Keratinocyte (primary cell): Measurements from ENCODE around the gene PRXL2B. TPM values are rescaled to one million over a fixed set of nuclear protein-coding genes. Genes with fewer than 3 reads are reported as not detected.

Experiments
- DNase-seq: peaks from one replicate; pipeline ENCODE4 v3.0.0-alpha.2; 2011; ENCODE audit warnings: low read depth, missing footprints, low spot score
- FAIRE-seq: peaks from 2 replicates; lab custom pipeline; 2011; peaks lifted over from hg19 to GRCh38; lab: Jason Lieb, UNC
- H2AFZ ChIP-seq: 2 replicates; pipeline ENCODE4 v1.6.0; 2012; ENCODE audit warnings: low read length, control low read depth, inconsistent platforms; ENCODE audit not compliant: control insufficient read depth
- H3K27ac ChIP-seq: 2 replicates; pipeline ENCODE4 v1.5.1; 2011; ENCODE audit warnings: low read length; ENCODE audit not compliant: control insufficient read depth, insufficient read depth
- H3K27me3 ChIP-seq: 3 replicates; pipeline ENCODE4 v1.6.0; 2011; ENCODE audit warnings: low read length; ENCODE audit not compliant: control insufficient read depth, insufficient read depth; ENCODE audit errors: extremely low read depth
- H3K36me3 ChIP-seq, 2 experiments: 2 replicates in 1 of 2; 3 replicates in 1 of 2; pipeline ENCODE4 v1.5.1; 2011; ENCODE audit warnings: low read length in 2 of 2, mild to moderate bottlenecking in 1 of 2; ENCODE audit not compliant: control insufficient read depth in 2 of 2, insufficient read depth in 2 of 2; ENCODE audit errors: extremely low read depth in 1 of 2
- H3K4me1 ChIP-seq: 3 replicates; pipeline ENCODE4 v1.5.1; 2011; ENCODE audit warnings: low read length; ENCODE audit not compliant: control insufficient read depth, insufficient read depth; ENCODE audit errors: extremely low read depth
- H3K4me2 ChIP-seq: 3 replicates; pipeline ENCODE4 v1.6.0; 2011; ENCODE audit warnings: low read depth, low read length; ENCODE audit not compliant: control insufficient read depth, insufficient read depth; ENCODE audit errors: extremely low read depth
- H3K4me3 ChIP-seq, 3 experiments: fragments of 200-600 bp in 1 of 3; sonication (generic) in 1 of 3; 2 replicates in 2 of 3; 3 replicates in 1 of 3; pipeline ENCODE4 v1.5.1; 2011 to 2016; ENCODE audit warnings: low read length in 3 of 3, mild to moderate bottlenecking in 3 of 3, control low read depth in 2 of 3, inconsistent platforms in 1 of 3, low read depth in 1 of 3, mixed read lengths in 1 of 3, mixed run types in 1 of 3, moderate library complexity in 1 of 3; ENCODE audit not compliant: control insufficient read depth in 2 of 3, insufficient read depth in 2 of 3; ENCODE audit errors: extremely low read depth in 1 of 3
- H3K79me2 ChIP-seq: 2 replicates; pipeline ENCODE4 v1.6.0; 2012; ENCODE audit warnings: low read length; ENCODE audit not compliant: control insufficient read depth, insufficient read depth
- H3K9ac ChIP-seq: 3 replicates; pipeline ENCODE4 v1.6.0; 2011; ENCODE audit warnings: low read length; ENCODE audit not compliant: control insufficient read depth, insufficient read depth; ENCODE audit errors: extremely low read depth
- H3K9me1 ChIP-seq: 3 replicates; pipeline ENCODE4 v1.6.0; 2011; ENCODE audit warnings: low read length; ENCODE audit not compliant: control insufficient read depth, insufficient read depth; ENCODE audit errors: extremely low read depth
- H3K9me3 ChIP-seq: 2 replicates; pipeline ENCODE4 v1.5.1; 2012; ENCODE audit warnings: low read depth, low read length; ENCODE audit not compliant: control insufficient read depth
- H4K20me1 ChIP-seq: 3 replicates; pipeline ENCODE4 v1.6.0; 2011; ENCODE audit warnings: low read length; ENCODE audit not compliant: control insufficient read depth, insufficient read depth; ENCODE audit errors: extremely low read depth
- CTCF ChIP-seq, 3 experiments: IDR thresholded peaks in 1 of 3; conservative IDR thresholded peaks in 1 of 3; optimal IDR thresholded peaks in 1 of 3; 2 replicates in 2 of 3; 3 replicates in 1 of 3; pipeline versions ENCODE3 to v1.5.1; 2011; ENCODE audit warnings: low read length in 3 of 3, mild to moderate bottlenecking in 3 of 3, moderate library complexity in 2 of 3, control low read depth in 1 of 3, inconsistent platforms in 1 of 3; ENCODE audit not compliant: insufficient read depth in 2 of 3; ENCODE audit errors: extremely low read depth in 1 of 3
- EZH2 ChIP-seq: IDR thresholded peaks from one replicate; pipeline ENCODE4 v1.6.1; 2012; ENCODE audit warnings: inconsistent platforms, mild to moderate bottlenecking, low read length, moderate library complexity
- dilution Hi-C: fragments of 300-500 bp; cut with MboI; formaldehyde crosslinking; loops from one replicate; pipeline ENCODE4 v1.7.0; 2020; ENCODE audit warnings: low sequenced_read_pairs; ENCODE audit not compliant: extremely low pct_ligation_motif_present
- polyA plus RNA-seq, 5 experiments: library from polyadenylated mRNA; depleted of rRNA in 3 of 5; stranded (reverse) in 3 of 5; stranded (forward) in 1 of 5; unstranded in 1 of 5; fragments of >200 nt; gene quantifications; 1 replicate in 1 of 5; 2 replicates in 3 of 5; 3 replicates in 1 of 5; pipeline versions ENCODE4 v1.2.1 to v1.2.3, GENCODE V29; 2011 to 2012; ENCODE audit warnings: missing spikeins in 2 of 5, low read depth in 1 of 5, low replicate concordance in 1 of 5

PRXL2B gene
- polyA plus RNA-seq, 1 donor (not counting 4 experiments of a cell fraction or from before 2014, with no cell fraction given): 11.4 TPM

- H3K79me2 ChIP-seq: no peaks in the 10 kb centered on the region
- H3K9me3 ChIP-seq: no peaks in the 10 kb centered on the region
- TF ChIP-seq EZH2: no peak
- no peak for TF ChIP-seq CTCF (optimal IDR thresholded peaks at IDR 0.05 in 1 of 3, IDR thresholded peaks at IDR 0.05 in 1 of 3, conservative IDR thresholded peaks at IDR 0.05 in 1 of 3; ENCODE audit: extremely low read depth in 1 of 3, insufficient read depth in 2 of 3, low read length in 3 of 3)
- H3K9me1 ChIP-seq: no peaks in the 10 kb centered on the region
- H3K4me3 ChIP-seq: no peak overlapping the region
- no peaks in the 10 kb centered on the region for H4K20me1 ChIP-seq
- H3K36me3 ChIP-seq: no peaks in the 10 kb centered on the region
- DNase-seq: no peak
- no peaks in the 10 kb centered on the region for H3K4me1 ChIP-seq
- no peak overlapping the region for H2AFZ ChIP-seq
- H3K4me2 ChIP-seq: no peak overlapping the region
- H3K27me3 ChIP-seq: no peaks in the 10 kb centered on the region
- H3K27ac ChIP-seq: no peak overlapping the region
- H3K9ac ChIP-seq: no peak overlapping the region
- FAIRE-seq: no peak
- dilution Hi-C loops: no loop called here
These were observed 17.7 kb downstream of the PRXL2B start for GRCh38 chr1:2604156-2604843.

GRCh38 chr1:2604844-2605508, 18.4 kb downstream of the PRXL2B start:
- H3K4me3 ChIP-seq: no peak overlapping the region
- no peak overlapping the region for H3K9ac ChIP-seq
- DNase-seq (no peak), FAIRE-seq (no peak)
- dilution Hi-C loops: no loop called here
- H3K9me3 ChIP-seq: no peaks in the 10 kb centered on the region
- H3K36me3 ChIP-seq: no peaks in the 10 kb centered on the region
- no peaks in the 10 kb centered on the region for H4K20me1 ChIP-seq
- H3K27ac ChIP-seq: no peak overlapping the region
- TF ChIP-seq CTCF (optimal IDR thresholded peaks at IDR 0.05 in 1 of 3, IDR thresholded peaks at IDR 0.05 in 1 of 3, conservative IDR thresholded peaks at IDR 0.05 in 1 of 3; ENCODE audit: extremely low read depth in 1 of 3, insufficient read depth in 2 of 3, low read length in 3 of 3) (no peak), EZH2 (no peak)
- no peak overlapping the region for H3K4me2 ChIP-seq
- no peaks in the 10 kb centered on the region for H3K9me1 ChIP-seq
- H3K79me2 ChIP-seq: no peaks in the 10 kb centered on the region
- no peaks in the 10 kb centered on the region for H3K4me1 ChIP-seq
- H3K27me3 ChIP-seq: no peaks in the 10 kb centered on the region
- H2AFZ ChIP-seq: no peak overlapping the region
